ENCODE results near the gene CIDEC. TPM values are rescaled to one million over a fixed set of nuclear protein-coding genes. Genes with fewer than 3 reads are reported as not detected.
"Not testable (repeated sequence)": the region's sequence is repeated elsewhere in the genome, so short reads cannot be mapped to it uniquely, and the experiment has no call there.

Gene CIDEC
- total and polyA plus RNA-seq, 5 experiments from 2014 or later, result 0.26 to 0.31 TPM; not detected in 3

DNA sequence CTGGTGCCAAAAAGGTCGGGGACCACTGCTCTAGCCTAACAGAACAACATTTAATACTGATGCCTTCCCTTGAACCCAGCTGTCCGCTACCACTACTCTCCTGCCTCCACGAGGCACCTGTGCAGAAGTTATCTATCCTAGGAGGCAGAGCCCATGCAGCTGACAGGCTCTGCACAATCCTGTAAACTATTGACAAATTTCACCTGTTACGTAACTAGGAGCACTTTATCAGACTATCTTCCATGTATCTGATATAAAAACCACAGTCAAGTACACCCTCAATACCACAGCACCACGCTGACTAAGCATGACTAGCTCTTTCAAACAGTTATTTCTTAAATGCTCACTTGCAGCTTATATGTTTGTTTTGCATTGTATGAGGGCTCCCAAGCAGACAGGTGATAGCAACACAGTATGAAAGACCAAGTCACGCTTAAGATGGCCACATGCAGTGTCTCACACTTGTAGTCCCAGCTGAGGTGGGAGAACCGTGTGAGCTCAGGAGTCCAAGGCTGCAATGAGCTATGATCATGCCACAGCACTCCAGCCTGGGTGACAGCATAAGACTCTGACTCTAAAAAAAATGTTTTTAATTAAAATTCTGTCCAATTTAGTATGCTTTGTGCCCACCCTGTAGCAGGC, 32.4 kb upstream of the CIDEC start:
- no peak for DNase-seq
- POLR2A ChIA-PET, result interaction anchor here (2.6 kb wide), 1 partner anchor 22 kb away, joined by 6 read pairs; the partner anchor contains the start of gene JAGN1
- H3K27ac Mint-ChIP-seq, result no peak overlapping the region
- H3K36me3 Mint-ChIP-seq, result peaks cover 0 to 2% (median 0%) of the 10 kb centered on the region in 3 donors
- peak overlapping the region in 1 of 10 donors; percentile 18 for H3K4me3 Mint-ChIP-seq
- no peaks in the 10 kb centered on the region for H3K9me3 Mint-ChIP-seq
- peaks cover 3 to 28% (median 18%) of the 10 kb centered on the region in 4 donors for H3K4me1 Mint-ChIP-seq
- H3K27me3 Mint-ChIP-seq, result peaks cover 2 to 16% (median 6%) of the 10 kb centered on the region in 5 donors
- no peak for ATAC-seq

DNA sequence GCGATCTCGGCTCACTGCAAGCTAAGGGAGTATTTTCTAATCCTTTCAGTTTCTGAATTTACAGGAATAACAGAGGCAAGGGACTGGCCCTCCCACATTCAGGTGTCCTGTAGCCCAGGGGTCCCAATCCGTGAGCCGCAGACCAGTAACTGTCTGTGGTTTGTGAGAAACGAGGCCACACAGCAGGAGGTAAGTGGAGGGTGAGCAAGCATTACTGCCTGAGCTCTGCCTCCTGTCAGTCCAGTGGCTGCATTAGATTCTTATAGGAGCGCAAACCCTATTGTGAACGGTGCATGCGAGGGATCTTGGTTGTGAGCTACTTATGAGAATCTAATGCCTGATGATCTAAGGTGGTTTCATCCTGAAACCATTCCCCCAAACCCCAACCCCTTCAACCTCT, 31.8 kb upstream of the CIDEC start:
- POLR2A ChIA-PET, result interaction anchor here (2.6 kb wide), 1 partner anchor 22 kb away, joined by 6 read pairs; the partner anchor contains the start of gene JAGN1
- DNase-seq, result no peak
- Mint-ChIP-seq H3K4me3 (no peak overlapping the region), H3K27me3 (peaks cover 2 to 16% (median 6%) of the 10 kb centered on the region in 5 donors), H3K4me1 (peaks cover 3 to 27% (median 17%) of the 10 kb centered on the region in 4 donors), H3K27ac (peak overlapping the region in 1 of 10 donors; percentile 12), H3K36me3 (peaks cover 0 to 2% (median 0%) of the 10 kb centered on the region in 3 donors), H3K9me3 (no peaks in the 10 kb centered on the region)
- no peak for ATAC-seq

DNA sequence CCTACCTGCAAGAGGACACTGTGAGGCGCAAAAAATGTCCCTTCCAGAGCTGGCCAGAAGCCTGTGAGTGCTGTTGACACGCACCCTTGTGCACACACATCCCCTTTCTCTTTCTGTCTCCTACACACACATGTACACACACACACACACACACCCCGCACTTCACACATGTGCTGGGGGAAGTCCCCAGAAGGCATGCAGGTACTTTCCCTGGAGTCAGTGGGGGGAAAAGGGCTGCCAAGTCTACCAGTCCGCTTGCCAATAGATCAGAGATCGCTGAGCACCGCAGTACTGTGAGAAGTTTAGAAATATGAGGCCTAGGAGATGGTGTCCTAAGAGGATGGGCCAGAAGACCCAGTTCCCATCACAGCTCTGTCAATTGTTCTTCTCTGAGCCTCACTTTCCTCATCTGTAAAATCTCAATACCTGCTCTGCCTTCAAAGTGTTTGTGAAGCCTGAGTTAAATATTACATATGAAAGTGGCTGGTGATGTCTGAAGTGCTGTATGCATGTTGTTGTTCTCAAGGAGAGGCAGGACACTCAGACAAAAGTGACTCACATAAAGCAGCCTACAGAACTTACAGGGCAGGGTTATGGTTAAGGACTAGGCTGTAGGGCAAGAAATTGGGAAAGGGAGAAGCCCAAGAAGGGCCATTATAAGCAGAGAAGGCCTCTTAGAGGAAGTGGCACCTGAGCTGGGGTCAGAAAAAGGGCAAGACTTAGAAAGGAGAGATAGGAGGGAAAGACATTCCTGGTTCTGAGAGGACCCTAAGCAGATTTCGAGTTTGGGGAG, 29.4 kb upstream of the CIDEC start:
- peaks cover 0 to 2% (median 0%) of the 10 kb centered on the region in 3 donors for H3K36me3 Mint-ChIP-seq
- POLR2A ChIA-PET, result no interaction called here
- DNase-seq, result no peak
- peaks cover 0 to 13% (median 3%) of the 10 kb centered on the region in 4 donors for H3K4me1 Mint-ChIP-seq
- no peak for ATAC-seq
- H3K27me3 Mint-ChIP-seq, result peaks cover 3 to 16% (median 6%) of the 10 kb centered on the region in 5 donors
- H3K9me3 Mint-ChIP-seq, result no peaks in the 10 kb centered on the region
- peak overlapping the region in 1 of 10 donors; percentile 26 for H3K27ac Mint-ChIP-seq
- no peak overlapping the region for H3K4me3 Mint-ChIP-seq

DNA sequence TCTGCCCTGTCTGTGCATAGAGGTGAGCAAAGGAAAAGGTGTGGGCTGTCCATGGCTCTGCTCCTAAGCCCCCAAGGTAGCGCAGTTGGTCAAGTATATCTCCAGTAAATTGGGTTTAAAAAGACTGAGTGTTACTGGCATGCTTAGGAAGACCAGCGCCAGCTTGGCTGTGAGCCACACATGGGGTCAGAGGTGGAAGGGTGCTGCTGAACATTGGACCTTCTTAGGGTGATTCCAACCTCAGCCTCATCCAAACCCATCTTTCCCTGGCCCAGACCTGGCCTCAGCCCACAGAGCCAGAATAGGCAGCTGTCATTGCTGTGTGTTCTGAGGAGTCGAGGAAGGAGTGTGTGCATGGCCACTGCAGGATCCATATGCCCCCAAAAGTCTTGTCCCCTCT, 28.2 kb upstream of the CIDEC start:
- Mint-ChIP-seq H3K27me3 (peaks cover 3 to 16% (median 6%) of the 10 kb centered on the region in 5 donors), H3K27ac (peak overlapping the region in 1 of 10 donors; percentile 62), H3K9me3 (no peaks in the 10 kb centered on the region), H3K36me3 (peaks cover 0 to 2% (median 0%) of the 10 kb centered on the region in 3 donors), H3K4me3 (no peak overlapping the region), H3K4me1 (peaks cover 4 to 17% (median 7%) of the 10 kb centered on the region in 4 donors)
- POLR2A ChIA-PET, result no interaction called here
- ATAC-seq (no peak), DNase-seq (no peak)

DNA sequence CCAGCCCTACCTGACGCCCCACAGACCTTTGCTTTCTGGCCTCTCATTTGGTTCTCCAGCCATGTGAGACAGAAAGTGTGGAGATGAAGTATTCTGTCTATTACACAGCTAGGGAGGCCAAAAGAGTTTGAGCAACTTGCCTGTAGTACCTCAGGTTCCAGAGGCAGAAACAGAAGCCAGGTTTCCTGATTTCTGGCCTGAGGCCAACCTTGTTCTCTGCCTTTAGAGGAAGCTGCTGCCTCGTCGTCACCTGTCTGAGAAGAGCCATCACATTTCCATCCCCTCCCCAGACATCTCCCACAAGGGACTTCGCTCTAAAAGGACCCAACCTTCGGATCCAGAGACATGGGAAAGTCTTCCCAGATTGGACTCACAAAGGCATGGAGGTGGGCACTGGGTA, 26.4 kb upstream of the CIDEC start:
- Mint-ChIP-seq H3K27ac (peak overlapping the region in 1 of 10 donors; percentile 43), H3K36me3 (peaks cover 0 to 2% (median 0%) of the 10 kb centered on the region in 3 donors), H3K4me1 (peaks cover 8 to 23% (median 21%) of the 10 kb centered on the region in 4 donors), H3K27me3 (peaks cover 0 to 11% (median 4%) of the 10 kb centered on the region in 5 donors), H3K4me3 (no peak overlapping the region), H3K9me3 (no peaks in the 10 kb centered on the region)
- DNase-seq (no peak), ATAC-seq (no peak)
- POLR2A ChIA-PET, result no interaction called here

DNA sequence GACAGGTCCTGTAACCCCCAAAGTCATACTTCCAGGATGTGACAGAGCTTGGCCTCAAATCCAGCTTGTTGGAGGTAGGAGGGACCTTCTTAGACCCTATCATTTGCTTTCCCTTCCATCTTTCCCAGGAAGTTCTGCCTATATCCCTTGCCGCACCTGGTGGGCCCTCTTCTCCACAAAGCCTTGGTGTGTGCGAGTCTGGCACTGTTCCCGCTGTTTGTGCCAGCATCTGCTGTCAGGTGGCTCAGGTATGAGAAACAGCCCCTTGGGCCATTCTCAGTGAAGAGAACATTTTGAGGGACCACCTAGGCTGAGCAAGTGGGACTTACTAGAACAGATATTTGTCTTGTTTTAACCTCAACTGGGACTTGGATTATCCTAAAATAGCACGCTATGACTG, 23.9 kb upstream of the CIDEC start:
- H3K36me3 Mint-ChIP-seq, result no peaks in the 10 kb centered on the region
- H3K27ac Mint-ChIP-seq, result peak overlapping the region in 2 of 10 donors; percentile 12 to 67
- H3K9me3 Mint-ChIP-seq, result no peaks in the 10 kb centered on the region
- peaks cover 8 to 27% (median 24%) of the 10 kb centered on the region in 4 donors for H3K4me1 Mint-ChIP-seq
- H3K4me3 Mint-ChIP-seq, result no peak overlapping the region
- no peak for DNase-seq
- no peak for ATAC-seq
- H3K27me3 Mint-ChIP-seq, result peaks cover 0 to 1% (median 0%) of the 10 kb centered on the region in 5 donors
- POLR2A ChIA-PET, result no interaction called here

DNA sequence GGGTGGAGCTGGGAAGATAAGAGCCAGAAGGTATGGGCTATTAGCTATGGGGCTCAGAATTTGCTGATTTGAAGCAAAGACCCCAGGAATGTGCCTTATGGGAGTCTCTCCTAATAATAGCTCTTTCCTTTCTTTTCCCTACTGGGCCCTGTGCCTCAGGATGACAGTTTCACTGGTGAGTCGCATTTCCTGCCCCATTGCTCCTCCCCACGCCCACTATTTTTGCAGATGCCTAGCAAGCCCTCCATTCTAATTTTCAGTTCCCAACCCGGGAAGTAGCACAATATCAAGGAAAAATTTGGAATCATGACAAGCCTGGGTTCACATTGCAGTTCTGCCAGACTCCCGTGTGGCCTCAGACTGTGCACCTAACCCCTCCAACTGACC, 23.2 kb upstream of the CIDEC start:
- POLR2A ChIA-PET, result interaction anchor here (0.5 to 3.9 kb wide), 5 partner anchors 13 to 379 kb away, joined by 3 to 23 read pairs (median 3); partner anchors contain the start of gene JAGN1
- Mint-ChIP-seq H3K27ac (peak overlapping the region in 9 of 10 donors; percentile 12 to 88 (median 66)), H3K4me1 (peaks cover 11 to 30% (median 29%) of the 10 kb centered on the region in 4 donors), H3K27me3 (peaks cover 0 to 1% (median 0%) of the 10 kb centered on the region in 5 donors), H3K36me3 (no peaks in the 10 kb centered on the region), H3K4me3 (peak overlapping the region in 8 of 10 donors; percentile 2 to 73 (median 39)), H3K9me3 (no peaks in the 10 kb centered on the region)
- no peak for ATAC-seq
- DNase-seq, result no peak

DNA sequence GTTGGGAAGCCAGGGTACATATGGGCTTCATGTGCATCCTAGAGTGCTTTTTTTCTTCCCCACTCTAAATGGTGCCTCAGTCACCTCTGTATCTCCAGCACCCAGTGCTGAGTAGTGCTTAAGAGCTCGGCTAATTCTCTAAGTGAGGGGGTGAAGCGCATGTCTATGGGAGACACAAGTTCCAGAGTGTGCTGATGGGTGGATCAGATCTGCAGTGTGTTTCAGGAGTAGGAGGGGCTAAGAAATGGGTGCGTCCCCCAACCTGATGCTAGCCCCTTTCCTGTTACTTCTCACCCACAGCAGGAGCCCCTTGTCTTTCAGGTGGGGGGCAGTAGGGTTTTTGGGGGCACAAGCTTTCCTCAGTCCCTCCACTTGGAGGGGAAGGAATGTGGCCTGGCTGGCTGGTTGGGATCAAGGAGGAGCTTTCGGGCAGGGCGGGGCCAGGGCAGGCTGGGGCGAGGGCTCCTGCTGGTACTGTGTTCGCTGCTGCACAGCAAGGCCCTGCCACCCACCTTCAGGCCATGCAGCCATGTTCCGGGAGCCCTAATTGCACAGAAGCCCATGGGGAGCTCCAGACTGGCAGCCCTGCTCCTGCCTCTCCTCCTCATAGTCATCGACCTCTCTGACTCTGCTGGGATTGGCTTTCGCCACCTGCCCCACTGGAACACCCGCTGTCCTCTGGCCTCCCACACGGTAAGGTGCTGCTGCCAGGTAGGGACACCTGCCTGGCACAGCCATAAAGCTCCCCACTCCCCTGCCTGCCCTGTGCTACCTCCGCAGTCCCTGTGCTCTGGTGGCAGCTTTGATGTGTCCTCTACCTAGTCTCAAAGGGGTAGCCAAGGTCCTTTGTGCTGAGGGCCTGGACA, 22.6 kb upstream of the CIDEC start, which contains the start of gene IL17RE:
Gene IL17RE (plus strand): TSS at position 477 of the 866 bp plus-strand sequence. CDS start 85 bp downstream, at position 562.
- Mint-ChIP-seq H3K9me3 (no peaks in the 10 kb centered on the region), H3K36me3 (no peaks in the 10 kb centered on the region), H3K27me3 (peaks cover 0 to 1% (median 0%) of the 10 kb centered on the region in 5 donors), H3K4me3 (peak within 1 kb of the TSS; percentile 2 to 74 (median 55)), H3K4me1 (peaks cover 14 to 35% (median 32%) of the 10 kb centered on the region in 4 donors), H3K27ac (peak within 1 kb of the TSS; percentile 13 to 88 (median 67))
- DNase-seq, result peak in 1 of 10 donors; percentile 20
- POLR2A ChIA-PET, result interaction anchor here (0.5 to 3.9 kb wide), 5 partner anchors 12 to 379 kb away, joined by 3 to 23 read pairs (median 3); partner anchors contain the start of gene JAGN1
- peak; percentile 76 to 77 for ATAC-seq

DNA sequence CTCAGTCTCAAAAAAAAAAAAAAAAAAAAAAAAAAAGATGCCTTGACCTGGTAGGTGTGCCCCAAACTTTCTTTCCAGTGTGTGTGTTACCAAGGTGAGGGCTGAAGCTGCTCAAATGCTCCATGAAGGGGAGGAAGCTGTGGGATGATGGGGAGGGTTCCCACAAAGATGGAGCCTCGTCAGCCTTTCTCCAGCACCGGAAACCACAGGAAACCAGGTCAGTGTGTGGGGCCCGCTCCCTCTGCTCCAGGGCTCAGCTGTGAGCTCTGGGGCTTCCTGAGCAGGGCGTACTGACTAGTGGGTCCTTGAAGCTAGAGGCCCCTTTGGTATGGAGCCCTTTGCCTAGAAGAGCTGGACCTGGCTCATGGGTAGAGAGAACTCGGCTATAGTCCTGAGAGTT, 21.9 kb upstream of the CIDEC start:
- peaks cover 0 to 1% (median 0%) of the 10 kb centered on the region in 5 donors for H3K27me3 Mint-ChIP-seq
- H3K9me3 Mint-ChIP-seq, result no peaks in the 10 kb centered on the region
- peak overlapping the region in 7 of 10 donors; percentile 13 to 86 (median 63) for H3K27ac Mint-ChIP-seq
- no peaks in the 10 kb centered on the region for H3K36me3 Mint-ChIP-seq
- POLR2A ChIA-PET, result interaction anchor here (0.5 to 3.9 kb wide), 5 partner anchors 11 to 169 kb away, joined by 3 to 23 read pairs (median 4); partner anchors contain the start of gene JAGN1
- peaks cover 14 to 41% (median 33%) of the 10 kb centered on the region in 4 donors for H3K4me1 Mint-ChIP-seq
- ATAC-seq (peak; percentile 51 to 62), DNase-seq (no peak)
- H3K4me3 Mint-ChIP-seq, result peak overlapping the region in 7 of 10 donors; percentile 44 to 74 (median 62)

DNA sequence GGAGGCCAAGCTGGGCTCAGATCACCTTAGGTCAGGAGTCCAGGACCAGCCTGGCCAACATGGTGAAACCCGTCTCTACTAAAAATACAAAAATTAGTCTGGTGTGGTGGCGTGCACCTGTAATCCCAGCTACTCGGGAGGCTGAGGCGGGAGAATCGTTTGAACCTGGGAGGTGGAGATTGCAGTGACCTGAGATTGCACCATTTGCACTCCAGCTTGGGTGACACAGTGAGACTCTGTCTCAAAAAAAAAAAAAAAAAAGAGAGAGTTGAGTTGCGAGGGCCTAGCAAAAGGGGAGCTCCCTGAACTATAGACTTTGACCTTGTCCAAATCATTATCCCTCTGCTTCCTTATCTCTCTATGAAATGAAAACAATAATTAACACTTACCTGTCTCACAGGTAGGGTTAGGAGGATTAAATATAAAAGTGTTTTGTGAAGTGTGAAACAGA, 20.9 kb upstream of the CIDEC start:
- POLR2A ChIA-PET, result interaction anchor here (0.7 to 3.9 kb wide), 3 partner anchors 10 to 115 kb away, joined by 3 to 23 read pairs (median 6); partner anchors contain the start of gene JAGN1

DNA sequence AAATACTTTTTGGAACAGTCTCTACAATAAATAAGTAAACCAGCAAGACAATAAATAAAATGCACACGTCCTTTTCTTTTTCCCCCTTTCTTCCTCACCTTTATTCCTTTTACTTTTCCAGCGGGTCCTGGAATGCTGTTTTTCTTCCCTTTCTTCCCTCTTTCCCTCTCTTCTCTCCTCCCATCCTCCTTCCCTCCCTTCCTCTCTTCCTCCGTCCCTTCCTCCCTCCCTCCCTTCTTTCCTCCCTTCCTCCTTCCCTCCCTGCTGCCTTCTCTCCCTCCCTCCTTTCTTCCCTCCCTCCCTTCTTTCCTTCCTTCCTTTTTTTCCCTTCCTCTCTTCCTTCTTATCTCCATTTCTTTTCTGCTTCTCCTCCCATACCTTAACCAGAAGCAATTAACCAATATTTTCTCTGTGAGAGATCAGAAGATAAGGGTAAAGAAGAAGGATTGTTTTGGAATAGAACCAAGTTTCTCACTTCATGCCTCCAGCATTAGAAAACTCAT, 19.3 kb upstream of the CIDEC start:
- peaks cover 19 to 60% (median 51%) of the 10 kb centered on the region in 4 donors for H3K4me1 Mint-ChIP-seq

More for the DNA sequence above, 20.9 kb upstream of the CIDEC start:
- Mint-ChIP-seq H3K4me3 (peak overlapping the region in 1 of 10 donors; percentile 52), H3K27ac (peak overlapping the region in 1 of 10 donors; percentile 61), H3K4me1 (peaks cover 14 to 50% (median 40%) of the 10 kb centered on the region in 4 donors)
- not testable (repeated sequence) for H3K36me3 Mint-ChIP-seq, H3K27me3 Mint-ChIP-seq, ATAC-seq, H3K9me3 Mint-ChIP-seq, DNase-seq

More for the DNA sequence above, 19.3 kb upstream of the CIDEC start:
- peaks cover 0 to 2% (median 0%) of the 10 kb centered on the region in 9 donors for H3K9me3 Mint-ChIP-seq
- no peaks in the 10 kb centered on the region for H3K27me3 Mint-ChIP-seq
- H3K27ac Mint-ChIP-seq, result peak overlapping the region in 5 of 10 donors; percentile 36 to 91 (median 65)
- H3K4me3 Mint-ChIP-seq, result no peak overlapping the region
- ATAC-seq, result no peak
- POLR2A ChIA-PET, result no interaction called here
- no peak for DNase-seq
- peaks cover 0 to 7% (median 0%) of the 10 kb centered on the region in 3 donors for H3K36me3 Mint-ChIP-seq

Data from naive thymus-derived CD8-positive, alpha-beta T cell (primary cell).